GM23338 (cell line): ENCODE measurements around the gene SIDT1. TPM values are rescaled to one million over a fixed set of nuclear protein-coding genes. Genes with fewer than 3 reads are reported as not detected.

Source experiments
- ATAC-seq: fragments of 200-7000 bp; cut with Tn5 transposase; 3 replicates; pipeline ENCODE4 v1.9.1; 2020
- DNase-seq: peaks from one replicate; pipeline ENCODE4 v3.0.0-alpha.2; 2015; ENCODE audit warnings: low spot score
- H2AFZ ChIP-seq: fragments of 200-600 bp; sonication (generic); 2 replicates; pipeline ENCODE4 v1.8.0; 2016; ENCODE audit warnings: antibody characterized with exemption, mild to moderate bottlenecking, moderate library complexity
- H3F3A ChIP-seq: fragments of 200-600 bp; sonication (generic); replicated peaks from 2 replicates; pipeline ENCODE4 v1.8.0; 2017; ENCODE audit warnings: antibody characterized with exemption, mixed run types, low read depth
- H3K27ac ChIP-seq: fragments of 200-600 bp; sonication (generic); 2 replicates; pipeline ENCODE4 v1.6.1; 2016; ENCODE audit warnings: low read depth
- H3K27me3 ChIP-seq: fragments of 200-600 bp; sonication (generic); 2 replicates; pipeline ENCODE4 v1.8.0; 2016; ENCODE audit warnings: mild to moderate bottlenecking, mixed run types, moderate library complexity; ENCODE audit not compliant: insufficient read depth
- H3K36me3 ChIP-seq: fragments of 200-600 bp; sonication (generic); 2 replicates; pipeline ENCODE4 v1.8.0; 2016; ENCODE audit warnings: mild to moderate bottlenecking; ENCODE audit not compliant: insufficient read depth
- H3K4me1 ChIP-seq: fragments of 200-600 bp; sonication (generic); 2 replicates; pipeline ENCODE4 v1.8.0; 2016; ENCODE audit warnings: mild to moderate bottlenecking, moderate library complexity; ENCODE audit not compliant: insufficient read depth
- H3K4me2 ChIP-seq: fragments of 200-600 bp; sonication (generic); 2 replicates; pipeline ENCODE4 v1.7.1; 2017; ENCODE audit warnings: mixed run types
- H3K4me3 ChIP-seq: fragments of 200-600 bp; sonication (generic); 2 replicates; pipeline ENCODE4 v1.6.1; 2016; ENCODE audit warnings: mixed run types
- H3K79me2 ChIP-seq: fragments of 200-600 bp; sonication (generic); replicated peaks from 2 replicates; pipeline ENCODE4 v1.8.0; 2017; ENCODE audit warnings: mild to moderate bottlenecking; ENCODE audit not compliant: insufficient read depth
- H3K9me2 ChIP-seq: fragments of 200-600 bp; sonication (generic); 2 replicates; pipeline ENCODE4 v1.8.0; 2017; ENCODE audit not compliant: insufficient read depth
- H4K20me1 ChIP-seq: fragments of 200-600 bp; sonication (generic); replicated peaks from 2 replicates; pipeline ENCODE4 v1.8.0; 2017; ENCODE audit warnings: mild to moderate bottlenecking; ENCODE audit not compliant: insufficient read depth
- H3K27ac Mint-ChIP-seq: 2 replicates; pipeline ENCODE4 v1.8.0; 2020; ENCODE audit warnings: inconsistent platforms, mild to moderate bottlenecking, moderate library complexity, mixed read lengths
- H3K27me3 Mint-ChIP-seq: 3 replicates; pipeline ENCODE4 v1.8.0; 2022; ENCODE audit warnings: low read depth, mild to moderate bottlenecking, moderate library complexity, mixed read lengths, inconsistent platforms; ENCODE audit not compliant: insufficient read depth, poor library complexity
- H3K36me3 Mint-ChIP-seq: 3 replicates; pipeline ENCODE4 v1.8.0; 2021; ENCODE audit warnings: low read depth, mild to moderate bottlenecking, inconsistent platforms, moderate library complexity, mixed read lengths
- H3K4me1 Mint-ChIP-seq: 3 replicates; pipeline ENCODE4 v1.8.0; 2020; ENCODE audit warnings: mild to moderate bottlenecking, inconsistent platforms, mixed read lengths
- H3K4me3 Mint-ChIP-seq: 3 replicates; pipeline ENCODE4 v1.8.0; 2021; ENCODE audit warnings: moderate library complexity, mild to moderate bottlenecking, inconsistent platforms, mixed read lengths
- H3K9me3 Mint-ChIP-seq: 3 replicates; pipeline ENCODE4 v1.8.0; 2020; ENCODE audit warnings: moderate library complexity, mild to moderate bottlenecking, inconsistent platforms, mixed read lengths
- CREB1 ChIP-seq: fragments of 250-450 bp; sonication (Bioruptor Pico); IDR thresholded peaks from 2 replicates; pipeline ENCODE4 v1.5.0; 2020; ENCODE audit warnings: low read depth, mild to moderate bottlenecking, moderate library complexity
- CTCF ChIP-seq, 2 experiments: fragments of 200-600 bp in 1 of 2; sonication (generic) in 1 of 2; conservative IDR thresholded peaks; 2 replicates each; pipeline versions ENCODE4 v1.5.1 to v1.6.1; 2016 to 2017; ENCODE audit warnings: antibody characterized with exemption in 2 of 2, low read depth in 2 of 2, mild to moderate bottlenecking in 2 of 2, moderate library complexity in 1 of 2
- EZH2 ChIP-seq: fragments of 200-600 bp; sonication (generic); IDR thresholded peaks from one replicate; pipeline ENCODE4 v1.8.0; 2017; ENCODE audit warnings: antibody characterized with exemption, mild to moderate bottlenecking, low read depth; ENCODE audit not compliant: unreplicated experiment
- EZH2phosphoT487 ChIP-seq: fragments of 200-600 bp; sonication (generic); IDR thresholded peaks from one replicate; pipeline ENCODE4 v1.8.1; 2018; ENCODE audit warnings: antibody characterized with exemption; ENCODE audit not compliant: unreplicated experiment
- JUNB ChIP-seq: IDR thresholded peaks from one replicate; pipeline ENCODE4 v1.6.1; 2016; ENCODE audit warnings: antibody characterized with exemption; ENCODE audit not compliant: unreplicated experiment
- POLR2AphosphoS5 ChIP-seq: IDR thresholded peaks from 2 replicates; pipeline ENCODE4 v1.6.1; 2016; ENCODE audit warnings: antibody characterized with exemption, low read depth
- REST ChIP-seq: IDR thresholded peaks from one replicate; pipeline ENCODE4 v1.6.1; 2018; ENCODE audit warnings: antibody characterized with exemption; ENCODE audit not compliant: unreplicated experiment
- STAT1 ChIP-seq: IDR thresholded peaks from one replicate; pipeline ENCODE4 v1.6.1; 2016; ENCODE audit warnings: antibody characterized with exemption; ENCODE audit not compliant: unreplicated experiment
- ZNF331 ChIP-seq: fragments of 250-450 bp; sonication (Bioruptor Pico); IDR thresholded peaks from 2 replicates; pipeline ENCODE4 v1.5.0; 2020; ENCODE audit warnings: low read depth, mild to moderate bottlenecking, moderate library complexity
- ZNF462 ChIP-seq: fragments of 250-450 bp; sonication (Bioruptor Pico); IDR thresholded peaks from 2 replicates; pipeline ENCODE4 v1.5.0; 2020; ENCODE audit warnings: mild to moderate bottlenecking, moderate library complexity
- polyA plus RNA-seq: library from polyadenylated mRNA; unstranded; fragments of >200 nt; fragmentation: Nextera tagmentation; extraction: Ambion mirVana; gene quantifications from 2 replicates; pipeline ENCODE4 v1.2.1, GENCODE V29; 2016
- total RNA-seq: library from RNA; depleted of rRNA; stranded (reverse); fragments of >200 nt; shearing (Covaris generic); gene quantifications from 2 replicates; pipeline ENCODE4 v1.2.3, GENCODE V29; 2014

SIDT1 gene
- total and polyA plus RNA-seq, 2 experiments from 2014 or later = 0.10 TPM; not detected in 1

GRCh38 chr3:113585228-113585627 lies 52.9 kb downstream of the SIDT1 start:
- Histone ChIP-seq H4K20me1 (no peaks in the 10 kb centered on the region), H2AFZ (0 out of 2 replicates have a peak overlapping the region, but pooled peaks have one; percentile 3), H3F3A (no peaks in the 10 kb centered on the region), H3K4me2 (0 out of 2 replicates have a peak overlapping the region, but pooled peaks have one; percentile 13), H3K4me1 (peaks cover 6% of the 10 kb centered on the region; the same call in 1 of the 2 replicates), H3K36me3 (no peaks in the 10 kb centered on the region), H3K27me3 (no peaks in the 10 kb centered on the region), H3K4me3 (no peak overlapping the region), H3K27ac (no peak overlapping the region), H3K79me2 (no peaks in the 10 kb centered on the region), H3K9me2 (no peaks in the 10 kb centered on the region)
- no peaks in the 10 kb centered on the region for H3K9me3 Mint-ChIP-seq
- no peak overlapping the region for H3K4me3 Mint-ChIP-seq
- ATAC-seq (no peak), DNase-seq (no peak)
- H3K27me3 Mint-ChIP-seq = peaks cover 2% of the 10 kb centered on the region
- TF ChIP-seq JUNB = no peak
- no peak for TF ChIP-seq EZH2
- no peak for TF ChIP-seq CTCF (conservative IDR thresholded peaks at IDR 0.05; ENCODE audit: low read depth in 2 of 2)
- TF ChIP-seq CREB1 (CRISPR knock-in tag) = no peak
- TF ChIP-seq ZNF331 (CRISPR knock-in tag) = no peak
- no peak for TF ChIP-seq REST
- TF ChIP-seq POLR2AphosphoS5 = no peak
- no peak for TF ChIP-seq EZH2phosphoT487
- TF ChIP-seq STAT1 = no peak
- no peak for TF ChIP-seq ZNF462
- peak overlapping the region; percentile 6; the same call in 1 of the 2 replicates for H3K27ac Mint-ChIP-seq
- H3K4me1 Mint-ChIP-seq = peaks cover 26% of the 10 kb centered on the region
- no peaks in the 10 kb centered on the region for H3K36me3 Mint-ChIP-seq
